ENCODE results near the gene CACHD1. TPM values are rescaled to one million over a fixed set of nuclear protein-coding genes. Genes with fewer than 3 reads are reported as not detected.

Gene CACHD1
- total RNA-seq, 1 experiment from 2014 or later = 8.4 TPM

DNA sequence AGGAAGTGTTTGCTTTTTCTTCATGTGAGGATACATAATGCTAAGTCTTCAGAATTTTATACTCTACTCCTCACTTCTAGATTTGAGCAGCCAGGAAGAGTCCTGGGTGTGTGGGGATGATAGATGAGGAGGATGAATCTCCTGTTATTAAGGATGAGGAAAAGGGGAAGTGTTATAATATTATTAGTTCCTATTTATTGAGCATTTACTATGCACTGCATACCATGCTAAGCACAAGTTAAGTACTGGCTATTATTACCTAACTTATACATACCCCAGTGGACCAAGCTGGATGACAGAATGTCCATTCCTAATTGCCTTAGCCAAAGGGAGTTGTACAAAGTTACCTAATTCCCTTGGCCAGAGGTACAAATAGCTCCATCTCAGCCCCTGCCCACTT lies 19.8 kb downstream of the CACHD1 start:
- no peaks in the 10 kb centered on the region for H3K36me3 ChIP-seq (ENCODE audit: control insufficient read depth in 1 of 2, insufficient read depth in 2 of 2, low read length in 2 of 2)
- no peak overlapping the region for H3K4me2 ChIP-seq (ENCODE audit: low read length)
- intact Hi-C loops (cut with micrococcal nuclease) = loop anchor here (5.0 kb wide), 1 partner anchor 222 kb away; no protein-coding TSS in a partner anchor
- no peak overlapping the region for H3K4me3 ChIP-seq (replicated peaks in 1 of 2; ENCODE audit: low read depth in 1 of 2, low read length in 2 of 2)
- POLR2A ChIA-PET = no interaction called here
- CTCF ChIA-PET = no interaction called here
- BruUV-seq (replicated peaks) = no TSS peak
- no peaks in the 10 kb centered on the region for H4K20me1 ChIP-seq (ENCODE audit: insufficient read depth)
- H3K4me1 ChIP-seq (ENCODE audit: control insufficient read depth in 1 of 2, insufficient read depth in 2 of 2, low read length in 2 of 2) = peaks cover 0 to 5% of the 10 kb centered on the region in 2 experiments; a peak in 1 of 4 replicates
- H3K9me2 ChIP-seq (ENCODE audit: insufficient read depth) = no peaks in the 10 kb centered on the region
- H3K27me3 ChIP-seq (ENCODE audit: insufficient read depth, low read length) = no peaks in the 10 kb centered on the region
- H3K79me2 ChIP-seq (ENCODE audit: insufficient read depth, low read length) = no peaks in the 10 kb centered on the region; the same call in 1 of the 2 replicates
- no peak overlapping the region for H2AFZ ChIP-seq (ENCODE audit: low read depth, low read length, poor library complexity, severe bottlenecking)
- no peak overlapping the region for H3K9ac ChIP-seq (ENCODE audit: low read length)
- DNase-seq (ENCODE audit: low read depth, low spot score) (no peak), ATAC-seq (no peak)
- RAD21 ChIA-PET (ENCODE audit: low non-redundant PET in 1 of 2, low total read pairs in 2 of 2, uncharacterized antibody in 2 of 2, unreplicated experiment in 2 of 2) = no interaction called here
- TF ChIP-seq, protein P1, sequence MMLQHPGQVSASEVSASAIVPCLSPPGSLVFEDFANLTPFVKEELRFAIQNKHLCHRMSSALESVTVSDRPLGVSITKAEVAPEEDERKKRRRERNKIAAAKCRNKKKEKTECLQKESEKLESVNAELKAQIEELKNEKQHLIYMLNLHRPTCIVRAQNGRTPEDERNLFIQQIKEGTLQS (IDR thresholded peaks at IDR 0.05) = no peak
- TF ChIP-seq MAX (IDR thresholded peaks at IDR 0.05) (no peak), SIN3A (IDR thresholded peaks at IDR 0.05; ENCODE audit: low read depth) (no peak), SRF (IDR thresholded peaks at IDR 0.05; ENCODE audit: low read depth) (no peak), TCF7L2 (IDR thresholded peaks at IDR 0.05; ENCODE audit: borderline replicate concordance, extremely low read depth, insufficient read depth, insufficient read length) (no peak), JUND (IDR thresholded peaks at IDR 0.05) (no peak), CEBPB (IDR thresholded peaks at IDR 0.05; ENCODE audit: low read depth) (no peak), SP1 (IDR thresholded peaks at IDR 0.05; ENCODE audit: low read depth) (no peak), YY1 (IDR thresholded peaks at IDR 0.05; ENCODE audit: extremely low read depth, insufficient replicate concordance, low read depth, low read length) (no peak), CBX3 (IDR thresholded peaks at IDR 0.05; ENCODE audit: low read depth) (no peak), ZNF274 (IDR thresholded peaks at IDR 0.05; ENCODE audit: low read depth, low read length) (no peak), POLR2AphosphoS5 (IDR thresholded peaks at IDR 0.05; ENCODE audit: low read depth, low read length) (no peak)
- TF ChIP-seq, protein P2, sequence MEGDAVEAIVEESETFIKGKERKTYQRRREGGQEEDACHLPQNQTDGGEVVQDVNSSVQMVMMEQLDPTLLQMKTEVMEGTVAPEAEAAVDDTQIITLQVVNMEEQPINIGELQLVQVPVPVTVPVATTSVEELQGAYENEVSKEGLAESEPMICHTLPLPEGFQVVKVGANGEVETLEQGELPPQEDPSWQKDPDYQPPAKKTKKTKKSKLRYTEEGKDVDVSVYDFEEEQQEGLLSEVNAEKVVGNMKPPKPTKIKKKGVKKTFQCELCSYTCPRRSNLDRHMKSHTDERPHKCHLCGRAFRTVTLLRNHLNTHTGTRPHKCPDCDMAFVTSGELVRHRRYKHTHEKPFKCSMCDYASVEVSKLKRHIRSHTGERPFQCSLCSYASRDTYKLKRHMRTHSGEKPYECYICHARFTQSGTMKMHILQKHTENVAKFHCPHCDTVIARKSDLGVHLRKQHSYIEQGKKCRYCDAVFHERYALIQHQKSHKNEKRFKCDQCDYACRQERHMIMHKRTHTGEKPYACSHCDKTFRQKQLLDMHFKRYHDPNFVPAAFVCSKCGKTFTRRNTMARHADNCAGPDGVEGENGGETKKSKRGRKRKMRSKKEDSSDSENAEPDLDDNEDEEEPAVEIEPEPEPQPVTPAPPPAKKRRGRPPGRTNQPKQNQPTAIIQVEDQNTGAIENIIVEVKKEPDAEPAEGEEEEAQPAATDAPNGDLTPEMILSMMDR (IDR thresholded peaks at IDR 0.05 in 2 of 3, conservative IDR thresholded peaks at IDR 0.05 in 1 of 3; ENCODE audit: borderline replicate concordance in 1 of 3, insufficient read depth in 1 of 3, low read depth in 2 of 3, low read length in 2 of 3) = no peak
- no peaks in the 10 kb centered on the region for H3K9me3 ChIP-seq (ENCODE audit: control insufficient read depth in 1 of 2, insufficient read depth in 1 of 2, low read depth in 1 of 2, low read length in 2 of 2)
- H3K27ac ChIP-seq (ENCODE audit: low read depth, low read length) = no peak overlapping the region

Data from HCT116 (cell line).